Keratinocyte (primary cell): ENCODE measurements around the gene TRABD2B.

Source experiments
- EZH2 ChIP-seq: IDR thresholded peaks from one replicate; pipeline ENCODE4 v1.6.1; 2012; ENCODE audit warnings: inconsistent platforms, mild to moderate bottlenecking, low read length, moderate library complexity
- TF ChIP-seq, protein P1 (sequence below), 3 experiments: IDR thresholded peaks in 1 of 3; conservative IDR thresholded peaks in 1 of 3; optimal IDR thresholded peaks in 1 of 3; 2 replicates in 2 of 3; 3 replicates in 1 of 3; pipeline versions ENCODE3 to v1.5.1; 2011; ENCODE audit warnings: low read length in 3 of 3, mild to moderate bottlenecking in 3 of 3, moderate library complexity in 2 of 3, control low read depth in 1 of 3, inconsistent platforms in 1 of 3; ENCODE audit not compliant: insufficient read depth in 2 of 3; ENCODE audit errors: extremely low read depth in 1 of 3

DNA sequence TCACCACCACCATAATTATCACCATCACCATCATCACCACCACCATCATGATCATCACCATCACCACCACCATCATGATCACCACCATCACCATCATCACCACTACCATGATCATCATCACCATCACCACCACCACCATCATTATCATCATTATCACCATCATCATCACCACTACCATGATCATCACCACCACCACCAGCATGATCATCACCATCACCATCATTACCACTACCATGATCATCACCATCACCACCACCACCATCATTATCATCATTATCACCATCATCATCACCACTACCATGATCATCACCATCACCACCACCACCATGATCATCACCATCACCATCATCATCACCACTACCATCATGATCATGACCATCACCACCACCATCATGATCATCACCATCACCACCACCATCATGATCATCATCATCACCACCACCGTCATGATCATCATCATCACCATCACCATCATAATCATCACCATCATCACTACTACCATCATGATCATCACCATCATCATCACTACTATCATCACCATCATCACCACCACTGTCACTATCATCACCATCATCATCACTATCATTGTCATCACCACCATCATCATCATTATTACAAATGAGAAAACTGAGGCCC, 60.2 kb downstream of the TRABD2B start:
- TF ChIP-seq, protein P1, sequence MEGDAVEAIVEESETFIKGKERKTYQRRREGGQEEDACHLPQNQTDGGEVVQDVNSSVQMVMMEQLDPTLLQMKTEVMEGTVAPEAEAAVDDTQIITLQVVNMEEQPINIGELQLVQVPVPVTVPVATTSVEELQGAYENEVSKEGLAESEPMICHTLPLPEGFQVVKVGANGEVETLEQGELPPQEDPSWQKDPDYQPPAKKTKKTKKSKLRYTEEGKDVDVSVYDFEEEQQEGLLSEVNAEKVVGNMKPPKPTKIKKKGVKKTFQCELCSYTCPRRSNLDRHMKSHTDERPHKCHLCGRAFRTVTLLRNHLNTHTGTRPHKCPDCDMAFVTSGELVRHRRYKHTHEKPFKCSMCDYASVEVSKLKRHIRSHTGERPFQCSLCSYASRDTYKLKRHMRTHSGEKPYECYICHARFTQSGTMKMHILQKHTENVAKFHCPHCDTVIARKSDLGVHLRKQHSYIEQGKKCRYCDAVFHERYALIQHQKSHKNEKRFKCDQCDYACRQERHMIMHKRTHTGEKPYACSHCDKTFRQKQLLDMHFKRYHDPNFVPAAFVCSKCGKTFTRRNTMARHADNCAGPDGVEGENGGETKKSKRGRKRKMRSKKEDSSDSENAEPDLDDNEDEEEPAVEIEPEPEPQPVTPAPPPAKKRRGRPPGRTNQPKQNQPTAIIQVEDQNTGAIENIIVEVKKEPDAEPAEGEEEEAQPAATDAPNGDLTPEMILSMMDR (optimal IDR thresholded peaks at IDR 0.05 in 1 of 3, IDR thresholded peaks at IDR 0.05 in 1 of 3, conservative IDR thresholded peaks at IDR 0.05 in 1 of 3; ENCODE audit: extremely low read depth in 1 of 3, insufficient read depth in 2 of 3, low read length in 3 of 3), result no peak
- TF ChIP-seq EZH2, result no peak
